ENCODE results near the gene FBXO9.

DNA sequence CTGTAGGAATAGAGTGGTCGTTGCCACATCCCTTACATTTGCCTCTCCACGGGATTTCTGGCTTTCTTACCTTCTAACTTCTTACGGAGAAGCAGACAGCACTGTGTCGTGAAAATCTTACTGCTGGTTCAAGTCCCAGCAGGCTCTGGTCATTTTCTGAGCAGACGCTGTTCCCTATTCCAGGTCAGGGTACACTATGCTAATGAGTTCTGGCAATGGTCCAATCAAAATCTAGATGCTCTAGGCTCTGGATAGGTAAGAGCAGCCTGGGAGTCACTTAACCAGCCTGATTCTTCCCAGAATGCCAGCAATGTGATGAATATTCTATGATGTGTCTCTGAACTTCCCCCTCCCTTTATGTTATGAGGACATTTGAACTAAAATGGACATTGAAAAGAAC, 83.5 kb downstream of the FBXO9 start, which contains the start of gene GCM1:
- no peak for TF ChIP-seq EP300 (IDR thresholded peaks at IDR 0.05)
- TF ChIP-seq POLR2AphosphoS5 (IDR thresholded peaks at IDR 0.05) = no peak
- TF ChIP-seq, protein P1, sequence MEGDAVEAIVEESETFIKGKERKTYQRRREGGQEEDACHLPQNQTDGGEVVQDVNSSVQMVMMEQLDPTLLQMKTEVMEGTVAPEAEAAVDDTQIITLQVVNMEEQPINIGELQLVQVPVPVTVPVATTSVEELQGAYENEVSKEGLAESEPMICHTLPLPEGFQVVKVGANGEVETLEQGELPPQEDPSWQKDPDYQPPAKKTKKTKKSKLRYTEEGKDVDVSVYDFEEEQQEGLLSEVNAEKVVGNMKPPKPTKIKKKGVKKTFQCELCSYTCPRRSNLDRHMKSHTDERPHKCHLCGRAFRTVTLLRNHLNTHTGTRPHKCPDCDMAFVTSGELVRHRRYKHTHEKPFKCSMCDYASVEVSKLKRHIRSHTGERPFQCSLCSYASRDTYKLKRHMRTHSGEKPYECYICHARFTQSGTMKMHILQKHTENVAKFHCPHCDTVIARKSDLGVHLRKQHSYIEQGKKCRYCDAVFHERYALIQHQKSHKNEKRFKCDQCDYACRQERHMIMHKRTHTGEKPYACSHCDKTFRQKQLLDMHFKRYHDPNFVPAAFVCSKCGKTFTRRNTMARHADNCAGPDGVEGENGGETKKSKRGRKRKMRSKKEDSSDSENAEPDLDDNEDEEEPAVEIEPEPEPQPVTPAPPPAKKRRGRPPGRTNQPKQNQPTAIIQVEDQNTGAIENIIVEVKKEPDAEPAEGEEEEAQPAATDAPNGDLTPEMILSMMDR (IDR thresholded peaks at IDR 0.05) = no peak
